ENCODE measurements around the gene SUFU.

SUFU gene

DNA sequence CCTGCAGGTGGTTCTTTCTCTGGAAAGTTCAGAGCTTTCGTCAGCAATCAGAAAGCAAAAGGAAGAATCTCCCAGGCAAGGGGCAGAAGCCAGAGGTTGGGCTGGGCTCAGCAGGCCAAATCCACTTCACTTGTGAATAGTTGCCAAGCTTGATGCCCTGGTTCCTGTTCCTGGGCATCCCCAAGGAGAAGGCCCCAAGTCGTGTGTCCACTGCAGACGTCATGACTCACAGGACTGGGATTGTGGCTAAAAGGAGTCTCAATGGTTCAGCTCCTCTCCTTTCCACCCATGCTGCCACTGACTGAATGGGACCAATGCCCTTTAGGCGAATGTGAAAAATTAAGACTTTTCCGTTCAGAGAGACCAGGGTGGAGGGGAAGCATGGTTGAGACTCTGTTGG lies 101.9 kb downstream of the SUFU start:
- Histone ChIP-seq H2AFZ (ENCODE audit: low read length) (no peak overlapping the region), H3K9me3 (replicated peaks in 1 of 2; ENCODE audit: control insufficient read depth in 2 of 2, insufficient read depth in 1 of 2, low read depth in 1 of 2, low read length in 2 of 2) (no peaks in the 10 kb centered on the region), H3K79me1 (ENCODE audit: low read depth, low read length) (no peaks in the 10 kb centered on the region), H3K23ac (ENCODE audit: low read depth, low read length, poor library complexity) (no peak overlapping the region), H2BK5ac (ENCODE audit: low read length) (no peak overlapping the region), H3K18ac (ENCODE audit: low read length) (no peak overlapping the region), H3K27ac (replicated peaks; ENCODE audit: low read length) (no peak overlapping the region), H3K4me2 (ENCODE audit: insufficient read depth, low read length, poor library complexity, severe bottlenecking) (no peak overlapping the region), H3K4ac (ENCODE audit: low read length) (no peak overlapping the region), H2BK120ac (ENCODE audit: low read depth, low read length) (no peak overlapping the region), H2BK12ac (ENCODE audit: low read length) (no peak overlapping the region), H3K14ac (ENCODE audit: low read length) (no peak overlapping the region), H3K36me3 (replicated peaks in 1 of 2; ENCODE audit: control insufficient read depth in 2 of 2, insufficient read depth in 2 of 2, low read length in 2 of 2) (peaks cover 29 to 51% of the 10 kb centered on the region in 2 donors), H4K91ac (ENCODE audit: low read depth, low read length, poor library complexity) (no peak overlapping the region), H4K8ac (ENCODE audit: low read depth, low read length) (no peak overlapping the region), H2AK5ac (ENCODE audit: low read depth, low read length) (no peak overlapping the region), H2BK15ac (ENCODE audit: low read length) (no peak overlapping the region), H3K4me3 (ENCODE audit: low read length in 2 of 2) (no peak overlapping the region), H3K9ac (ENCODE audit: low read depth, low read length, poor library complexity) (no peak overlapping the region), H3K27me3 (ENCODE audit: control insufficient read depth in 3 of 3, insufficient read depth in 3 of 3, low read depth in 1 of 3, low read length in 3 of 3) (no peaks in the 10 kb centered on the region), H3K4me1 (ENCODE audit: control insufficient read depth in 2 of 2, insufficient read depth in 1 of 2, low read depth in 1 of 2, low read length in 2 of 2) (no peaks in the 10 kb centered on the region)
- no CpG with 5 or more reads among the region's 5 CpGs for WGBS, 2 donors (ENCODE audit: extremely low coverage in 2 of 2, insufficient read length in 2 of 2, insufficient replicate concordance in 1 of 2)
- DNase-seq (ENCODE audit: low spot score) = no peak

DNA sequence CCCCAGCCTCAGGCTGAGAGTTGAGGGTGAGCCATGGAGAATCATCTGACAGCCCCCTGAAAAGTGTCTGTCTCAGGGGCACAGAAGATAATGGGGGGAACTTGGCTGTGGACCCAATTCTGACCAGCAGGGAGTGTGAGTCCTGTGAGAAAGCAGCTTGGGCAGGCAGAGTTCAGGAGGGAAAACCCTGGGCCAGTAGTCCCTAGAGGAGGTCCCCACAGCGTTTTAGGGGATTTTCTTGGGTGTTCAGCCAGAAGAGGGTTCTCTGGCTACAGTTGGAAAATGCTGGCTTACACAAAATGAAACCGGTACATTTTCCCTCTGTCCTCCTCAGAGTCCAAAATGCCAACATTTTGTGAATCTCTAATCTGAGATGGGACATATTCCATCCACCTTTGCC lies 104.7 kb downstream of the SUFU start:
- H2BK5ac ChIP-seq (ENCODE audit: low read length) = no peak overlapping the region
- H3K79me1 ChIP-seq (ENCODE audit: low read depth, low read length) = no peaks in the 10 kb centered on the region
- DNase-seq (ENCODE audit: low spot score) = no peak
- H2BK12ac ChIP-seq (ENCODE audit: low read length) = no peak overlapping the region
- no peak overlapping the region for H4K8ac ChIP-seq (ENCODE audit: low read depth, low read length)
- no peak overlapping the region for H3K18ac ChIP-seq (ENCODE audit: low read length)
- H3K27ac ChIP-seq (replicated peaks; ENCODE audit: low read length) = no peak overlapping the region
- no peak overlapping the region for H3K23ac ChIP-seq (ENCODE audit: low read depth, low read length, poor library complexity)
- WGBS, 2 donors (ENCODE audit: extremely low coverage in 2 of 2, insufficient read length in 2 of 2, insufficient replicate concordance in 1 of 2) = no CpG with 5 or more reads among the region's 2 CpGs
- no peak overlapping the region for H3K14ac ChIP-seq (ENCODE audit: low read length)
- no peak overlapping the region for H2BK15ac ChIP-seq (ENCODE audit: low read length)
- no peaks in the 10 kb centered on the region for H3K9me3 ChIP-seq (replicated peaks in 1 of 2; ENCODE audit: control insufficient read depth in 2 of 2, insufficient read depth in 1 of 2, low read depth in 1 of 2, low read length in 2 of 2)
- no peak overlapping the region for H3K4ac ChIP-seq (ENCODE audit: low read length)
- no peak overlapping the region for H2BK120ac ChIP-seq (ENCODE audit: low read depth, low read length)
- H4K91ac ChIP-seq (ENCODE audit: low read depth, low read length, poor library complexity) = no peak overlapping the region
- H2AK5ac ChIP-seq (ENCODE audit: low read depth, low read length) = no peak overlapping the region
- H3K4me3 ChIP-seq (ENCODE audit: low read length in 2 of 2) = no peak overlapping the region
- peaks cover 0 to 19% of the 10 kb centered on the region in 2 donors for H3K4me1 ChIP-seq (ENCODE audit: control insufficient read depth in 2 of 2, insufficient read depth in 1 of 2, low read depth in 1 of 2, low read length in 2 of 2)
- H2AFZ ChIP-seq (ENCODE audit: low read length) = no peak overlapping the region
- H3K9ac ChIP-seq (ENCODE audit: low read depth, low read length, poor library complexity) = no peak overlapping the region
- H3K4me2 ChIP-seq (ENCODE audit: insufficient read depth, low read length, poor library complexity, severe bottlenecking) = no peak overlapping the region
- H3K36me3 ChIP-seq (replicated peaks in 1 of 2; ENCODE audit: control insufficient read depth in 2 of 2, insufficient read depth in 2 of 2, low read length in 2 of 2) = peaks cover 16 to 29% of the 10 kb centered on the region in 2 donors
- H3K27me3 ChIP-seq (ENCODE audit: control insufficient read depth in 3 of 3, insufficient read depth in 3 of 3, low read depth in 1 of 3, low read length in 3 of 3) = no peaks in the 10 kb centered on the region

DNA sequence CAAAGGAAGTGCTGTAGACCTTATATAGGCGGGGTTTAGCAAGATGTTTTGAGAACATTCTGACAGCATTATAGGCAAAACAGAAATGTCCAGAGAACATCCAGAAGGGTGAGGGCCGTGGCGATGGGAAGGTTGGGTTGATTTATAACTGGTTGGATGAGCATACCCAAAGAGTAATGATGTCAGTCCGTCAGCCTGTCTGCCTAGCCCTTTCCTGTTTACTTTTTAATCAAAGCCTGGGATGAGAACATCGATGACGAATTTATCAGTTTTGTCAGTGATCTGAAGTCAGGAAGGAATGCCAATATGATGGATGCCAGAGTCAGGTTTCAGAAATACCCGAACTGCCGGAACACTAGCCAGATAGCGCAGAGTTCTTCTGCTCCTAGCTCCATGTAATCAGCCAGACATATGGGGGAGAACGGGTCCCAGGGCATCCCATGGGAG lies 106.7 kb downstream of the SUFU start:
- Histone ChIP-seq H3K4me3 (ENCODE audit: low read length in 2 of 2) (no peak overlapping the region), H3K4me1 (ENCODE audit: control insufficient read depth in 2 of 2, insufficient read depth in 1 of 2, low read depth in 1 of 2, low read length in 2 of 2) (peaks cover 0 to 23% of the 10 kb centered on the region in 2 donors), H3K27ac (replicated peaks; ENCODE audit: low read length) (no peak overlapping the region), H3K9me3 (replicated peaks in 1 of 2; ENCODE audit: control insufficient read depth in 2 of 2, insufficient read depth in 1 of 2, low read depth in 1 of 2, low read length in 2 of 2) (no peaks in the 10 kb centered on the region), H3K9ac (ENCODE audit: low read depth, low read length, poor library complexity) (no peak overlapping the region), H3K79me1 (ENCODE audit: low read depth, low read length) (no peaks in the 10 kb centered on the region), H2AFZ (ENCODE audit: low read length) (no peak overlapping the region), H2BK5ac (ENCODE audit: low read length) (no peak overlapping the region), H3K27me3 (ENCODE audit: control insufficient read depth in 3 of 3, insufficient read depth in 3 of 3, low read depth in 1 of 3, low read length in 3 of 3) (no peaks in the 10 kb centered on the region), H3K18ac (ENCODE audit: low read length) (no peak overlapping the region), H4K91ac (ENCODE audit: low read depth, low read length, poor library complexity) (no peak overlapping the region), H2AK5ac (ENCODE audit: low read depth, low read length) (no peak overlapping the region), H3K36me3 (replicated peaks in 1 of 2; ENCODE audit: control insufficient read depth in 2 of 2, insufficient read depth in 2 of 2, low read length in 2 of 2) (peaks cover 14 to 23% of the 10 kb centered on the region in 2 donors), H3K4ac (ENCODE audit: low read length) (no peak overlapping the region), H2BK120ac (ENCODE audit: low read depth, low read length) (no peak overlapping the region), H3K14ac (ENCODE audit: low read length) (no peak overlapping the region), H2BK15ac (ENCODE audit: low read length) (no peak overlapping the region), H3K4me2 (ENCODE audit: insufficient read depth, low read length, poor library complexity, severe bottlenecking) (no peak overlapping the region), H4K8ac (ENCODE audit: low read depth, low read length) (no peak overlapping the region), H3K23ac (ENCODE audit: low read depth, low read length, poor library complexity) (no peak overlapping the region), H2BK12ac (ENCODE audit: low read length) (no peak overlapping the region)
- no CpG with 5 or more reads among the region's 10 CpGs for whole genome bisulfite sequencing, 2 donors (ENCODE audit: extremely low coverage in 2 of 2, insufficient read length in 2 of 2, insufficient replicate concordance in 1 of 2)
- DNase-seq (ENCODE audit: low spot score) = no peak

DNA sequence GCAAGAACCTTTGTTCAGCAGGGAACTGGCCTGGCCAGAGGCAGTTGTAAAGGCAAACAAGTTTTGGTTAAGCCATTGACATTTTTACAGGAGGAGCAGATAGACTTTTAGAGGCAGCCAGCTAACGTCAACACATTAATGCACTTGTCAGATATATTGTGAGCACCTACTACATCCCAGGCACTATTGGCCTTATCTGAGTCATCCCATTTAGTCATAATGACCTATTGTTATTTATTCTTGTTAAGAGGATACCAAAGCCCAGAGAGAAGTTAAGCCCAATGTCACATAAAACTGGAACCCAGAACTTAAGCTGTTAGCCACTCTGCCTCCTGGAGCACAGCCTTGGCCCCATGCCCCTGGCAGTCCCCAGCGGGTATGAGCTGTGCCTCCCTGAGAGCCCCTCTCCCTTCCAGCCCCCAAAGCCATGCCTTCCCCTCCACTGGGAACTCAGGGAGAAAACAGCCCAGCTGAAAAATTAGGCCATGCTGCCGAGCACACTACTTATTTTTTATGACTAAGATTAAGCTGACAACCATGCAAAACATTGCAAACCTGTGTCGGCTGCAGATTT lies 107.8 kb downstream of the SUFU start:
- no peak overlapping the region for H3K27ac ChIP-seq (replicated peaks; ENCODE audit: low read length)
- no peaks in the 10 kb centered on the region for H3K79me1 ChIP-seq (ENCODE audit: low read depth, low read length)
- H3K9me3 ChIP-seq (replicated peaks in 1 of 2; ENCODE audit: control insufficient read depth in 2 of 2, insufficient read depth in 1 of 2, low read depth in 1 of 2, low read length in 2 of 2) = no peaks in the 10 kb centered on the region

More for the DNA sequence above, 107.8 kb downstream of the SUFU start:
- Histone ChIP-seq H3K23ac (ENCODE audit: low read depth, low read length, poor library complexity) (no peak overlapping the region), H2AK5ac (ENCODE audit: low read depth, low read length) (no peak overlapping the region), H4K8ac (ENCODE audit: low read depth, low read length) (no peak overlapping the region), H3K18ac (ENCODE audit: low read length) (no peak overlapping the region), H3K9ac (ENCODE audit: low read depth, low read length, poor library complexity) (no peak overlapping the region), H3K27me3 (ENCODE audit: control insufficient read depth in 3 of 3, insufficient read depth in 3 of 3, low read depth in 1 of 3, low read length in 3 of 3) (no peaks in the 10 kb centered on the region), H2BK120ac (ENCODE audit: low read depth, low read length) (no peak overlapping the region), H2BK5ac (ENCODE audit: low read length) (no peak overlapping the region), H3K4me1 (ENCODE audit: control insufficient read depth in 2 of 2, insufficient read depth in 1 of 2, low read depth in 1 of 2, low read length in 2 of 2) (peaks cover 0 to 23% of the 10 kb centered on the region in 2 donors), H3K4me3 (ENCODE audit: low read length in 2 of 2) (no peak overlapping the region), H3K4ac (ENCODE audit: low read length) (no peak overlapping the region), H3K36me3 (replicated peaks in 1 of 2; ENCODE audit: control insufficient read depth in 2 of 2, insufficient read depth in 2 of 2, low read length in 2 of 2) (peaks cover 12 to 24% of the 10 kb centered on the region in 2 donors), H4K91ac (ENCODE audit: low read depth, low read length, poor library complexity) (no peak overlapping the region), H2BK12ac (ENCODE audit: low read length) (no peak overlapping the region), H2AFZ (ENCODE audit: low read length) (no peak overlapping the region), H3K4me2 (ENCODE audit: insufficient read depth, low read length, poor library complexity, severe bottlenecking) (no peak overlapping the region), H3K14ac (ENCODE audit: low read length) (no peak overlapping the region), H2BK15ac (ENCODE audit: low read length) (no peak overlapping the region)
- WGBS, 2 donors (ENCODE audit: extremely low coverage in 2 of 2, insufficient read length in 2 of 2, insufficient replicate concordance in 1 of 2) = no CpG with 5 or more reads among the region's 4 CpGs
- DNase-seq (ENCODE audit: low spot score) = no peak
